KG1 (cell line): ENCODE data around the gene KISS1.
"Not testable (repeated sequence)": the region's sequence is repeated elsewhere in the genome, so short reads cannot be mapped to it uniquely, and the experiment has no call there.

Source experiments
- DNase-seq: peaks from one replicate; lab custom pipeline; 2025; lab: John Stamatoyannopoulos, UW

KISS1 gene

GRCh38 chr1:204196068-204196795 lies at the start of gene KISS1:
Gene KISS1, minus strand, starts transcription at chr1:204196491. Its CDS starts 3,615 bp downstream, at chr1:204192876.
- no peak for DNase-seq

DNA sequence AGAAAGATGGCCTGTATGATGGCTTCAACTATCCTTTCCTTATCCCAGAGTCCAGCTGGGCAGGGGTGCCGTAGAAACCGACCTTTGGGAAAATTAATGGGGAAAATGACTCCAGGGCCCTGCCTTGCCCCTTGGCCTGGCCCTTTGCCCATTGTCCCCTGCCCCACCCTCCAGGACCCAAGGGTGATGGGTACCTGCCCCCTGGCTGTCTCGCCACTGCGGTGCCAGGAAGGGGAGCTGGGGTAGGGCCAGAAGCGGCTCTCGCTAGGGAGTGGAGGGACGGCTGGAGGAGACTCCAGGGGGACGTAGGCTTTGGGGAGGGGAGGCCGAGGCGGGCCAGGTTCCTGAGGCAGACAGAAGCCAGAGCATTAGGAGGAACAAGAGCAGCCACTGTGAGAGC lies 46.6 kb upstream of the KISS1 start:
- DNase-seq: no peak

DNA sequence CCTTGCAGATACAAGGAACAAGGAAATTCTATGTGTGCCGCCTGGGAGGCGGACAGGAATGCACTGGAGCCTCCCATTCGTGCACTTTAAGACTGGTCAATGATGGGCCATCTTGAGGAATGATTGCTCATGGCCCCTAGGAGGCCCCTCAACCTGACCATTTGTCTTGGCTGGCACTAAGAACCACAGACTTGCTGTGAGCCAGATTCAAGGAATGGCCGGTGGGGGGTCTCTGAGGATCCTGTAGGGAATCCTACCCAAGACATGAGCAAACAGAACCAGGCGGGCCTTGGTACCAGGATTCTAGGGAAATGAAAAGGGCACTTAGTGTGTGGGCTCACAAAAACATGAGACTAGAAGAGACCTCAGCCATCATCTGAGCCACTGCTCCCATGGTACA lies 45.6 kb upstream of the KISS1 start:
- no peak for DNase-seq

GRCh38 chr1:204241050-204241449 lies 44.8 kb upstream of the KISS1 start:
- DNase-seq: no peak

DNA sequence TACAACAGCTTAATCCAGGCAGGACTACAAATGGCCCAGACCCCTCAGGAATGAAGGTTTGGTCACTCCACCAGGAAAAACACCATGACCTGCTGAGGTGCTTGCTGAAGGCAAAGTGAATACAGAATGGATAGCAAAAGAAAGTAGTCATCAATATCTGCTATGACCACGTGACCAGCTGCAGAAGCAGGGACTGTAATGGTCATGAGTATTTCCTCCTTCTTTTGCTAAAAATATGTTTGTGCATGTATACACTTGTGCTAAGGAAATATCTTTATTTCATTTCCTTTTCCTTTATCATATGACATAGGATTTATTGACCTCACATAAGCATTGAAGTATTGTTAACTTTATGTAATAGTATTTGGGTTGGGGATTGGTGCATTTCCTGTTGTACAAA lies 43.9 kb upstream of the KISS1 start:
- no peak for DNase-seq

GRCh38 chr1:204239401-204239800 lies 43.1 kb upstream of the KISS1 start:
- DNase-seq: not testable (repeated sequence)

DNA sequence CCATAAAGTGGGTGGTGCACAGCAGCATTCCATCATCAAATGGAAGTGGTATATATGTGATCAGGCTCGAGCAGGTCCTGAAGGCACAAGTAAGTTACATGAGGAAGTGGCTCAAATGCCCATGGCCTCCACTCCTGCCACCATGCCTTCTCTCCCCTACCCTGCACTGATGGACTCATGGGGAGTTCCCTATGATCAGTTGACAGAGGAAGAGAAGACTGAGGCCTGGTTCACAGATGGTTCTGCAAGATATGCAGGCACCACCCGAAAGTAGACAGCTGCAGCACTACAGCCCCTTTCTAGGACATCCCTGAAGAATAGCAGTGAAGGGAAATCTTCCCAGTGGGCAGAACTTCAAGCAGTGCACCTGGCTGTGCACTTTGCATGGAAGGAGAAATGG lies 42.2 kb upstream of the KISS1 start:
- not testable (repeated sequence) for DNase-seq

DNA sequence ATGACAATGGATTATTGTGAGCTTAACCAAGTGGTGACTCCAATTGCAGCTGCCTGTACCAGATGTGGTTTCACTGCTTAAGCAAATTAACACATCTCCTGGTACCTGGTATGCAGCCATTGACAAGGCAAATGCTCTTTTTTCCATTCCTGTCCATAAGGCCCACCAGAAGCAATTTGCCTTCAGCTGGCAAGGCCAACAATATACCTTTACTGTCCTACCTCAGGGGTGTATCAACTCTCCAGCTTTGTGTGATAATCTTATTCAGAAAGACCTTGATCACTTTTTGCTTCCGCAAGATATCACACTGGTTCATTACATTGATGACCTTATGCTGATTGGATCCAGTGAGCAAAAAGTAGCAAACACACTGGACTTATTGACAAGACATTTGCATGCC lies 41.2 kb upstream of the KISS1 start:
- DNase-seq: not testable (repeated sequence)

DNA sequence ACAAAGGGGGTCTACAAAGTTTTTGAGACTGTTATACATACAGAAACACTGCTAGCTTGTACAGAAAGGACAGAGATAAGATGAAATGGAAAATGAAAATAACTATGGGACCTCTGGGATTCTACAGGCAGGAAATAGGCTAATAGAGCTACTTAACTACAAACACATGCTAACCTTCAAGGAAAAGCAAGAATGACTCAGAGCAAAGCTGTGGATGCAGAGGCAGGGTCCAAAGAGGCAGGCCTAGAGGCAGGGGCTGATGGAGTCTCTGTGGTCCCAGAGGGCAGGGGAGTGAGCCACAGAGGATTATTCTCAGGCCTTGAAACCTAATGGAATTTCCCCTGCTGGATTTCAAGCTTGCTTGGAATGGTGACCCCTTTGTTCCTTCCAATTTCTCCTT lies 36.2 kb upstream of the KISS1 start:
- DNase-seq: no peak

- DNase-seq: no peak
Observed at GRCh38 chr1:204230211-204230610, 33.9 kb upstream of the KISS1 start.

DNA sequence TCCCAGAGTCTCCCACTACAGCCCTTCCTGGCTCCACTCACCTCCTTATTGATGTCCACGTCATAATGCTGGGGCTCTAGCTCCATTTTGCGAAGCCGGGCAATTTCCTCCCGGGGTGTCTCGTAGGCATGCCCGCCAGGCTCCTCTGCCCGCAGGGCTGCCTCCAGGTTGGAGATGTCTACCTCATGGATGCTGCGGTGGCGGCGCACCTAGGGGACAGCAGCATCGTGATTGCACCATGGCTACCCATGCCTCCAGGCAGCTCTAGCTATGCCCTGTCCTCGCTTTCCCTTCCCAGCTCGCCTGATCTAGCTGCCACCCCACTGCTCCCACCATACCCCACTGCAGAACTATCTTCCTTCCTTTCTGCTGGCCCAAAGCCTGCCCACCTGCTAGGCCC lies 32.6 kb upstream of the KISS1 start:
- no peak for DNase-seq

- no peak for DNase-seq
Observed at GRCh38 chr1:204227996-204228785, 31.9 kb upstream of the KISS1 start.

GRCh38 chr1:204227351-204227750 lies 31.1 kb upstream of the KISS1 start:
- no peak for DNase-seq

DNA sequence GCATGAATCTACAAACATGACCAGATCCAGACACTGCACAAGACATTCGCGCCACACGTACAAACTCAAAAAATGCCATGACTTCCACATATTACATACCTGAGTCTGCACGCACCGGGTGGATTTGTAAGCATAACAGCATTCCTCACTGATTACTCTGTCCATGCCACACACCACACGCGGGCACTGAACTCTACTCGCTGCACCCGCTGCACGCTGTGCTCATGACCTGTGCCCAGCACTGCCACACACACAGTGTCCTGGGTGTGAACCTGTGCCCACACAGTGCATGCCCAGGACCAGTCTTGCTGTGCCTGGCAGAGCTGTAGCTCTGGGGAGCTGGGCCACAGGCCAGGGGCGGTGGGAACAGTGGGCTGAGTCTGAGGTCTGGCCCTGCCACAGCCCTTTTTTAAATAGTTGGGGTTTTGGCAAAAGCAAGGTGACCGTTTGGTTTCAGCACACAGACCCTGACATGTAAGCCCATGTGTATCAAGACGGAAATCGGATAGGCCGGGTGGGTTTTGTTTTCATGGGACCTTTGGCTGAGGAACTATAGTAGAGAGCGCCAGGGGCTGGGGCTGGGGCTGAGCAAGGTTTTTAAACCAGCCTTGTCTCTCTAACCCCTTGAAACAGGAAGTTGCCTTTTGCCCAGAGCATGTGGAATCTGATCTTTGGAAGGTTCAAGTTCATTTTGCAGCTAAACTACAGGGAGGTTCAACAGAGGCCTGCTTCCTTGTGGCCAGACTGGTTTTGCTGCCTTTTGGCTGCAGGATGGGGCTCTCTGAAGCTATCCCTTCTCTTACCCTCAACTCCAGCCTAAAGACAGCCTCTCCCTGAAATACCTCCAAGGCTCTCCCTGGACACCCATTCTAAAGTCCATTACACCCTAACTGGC lies 29.8 kb upstream of the KISS1 start:
- DNase-seq: no peak

DNA sequence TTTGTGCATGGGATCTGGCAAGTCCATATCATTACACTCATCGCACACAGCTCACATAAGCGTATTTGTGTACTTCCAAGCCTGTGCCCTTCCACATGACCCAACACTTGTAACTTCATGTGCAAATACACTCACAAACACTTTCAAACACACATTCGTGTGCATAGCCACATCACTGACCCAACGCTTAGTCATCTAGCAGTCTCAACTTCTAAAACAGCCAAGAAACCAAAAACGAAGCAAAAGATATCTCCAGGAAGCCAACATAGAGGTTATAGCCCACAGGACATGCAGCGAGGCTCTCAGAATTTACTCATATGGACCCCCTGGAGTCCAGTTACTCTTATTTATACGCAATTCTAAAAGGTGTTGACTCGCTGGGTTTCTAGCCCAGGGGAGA lies 28.4 kb upstream of the KISS1 start:
- DNase-seq: no peak

DNA sequence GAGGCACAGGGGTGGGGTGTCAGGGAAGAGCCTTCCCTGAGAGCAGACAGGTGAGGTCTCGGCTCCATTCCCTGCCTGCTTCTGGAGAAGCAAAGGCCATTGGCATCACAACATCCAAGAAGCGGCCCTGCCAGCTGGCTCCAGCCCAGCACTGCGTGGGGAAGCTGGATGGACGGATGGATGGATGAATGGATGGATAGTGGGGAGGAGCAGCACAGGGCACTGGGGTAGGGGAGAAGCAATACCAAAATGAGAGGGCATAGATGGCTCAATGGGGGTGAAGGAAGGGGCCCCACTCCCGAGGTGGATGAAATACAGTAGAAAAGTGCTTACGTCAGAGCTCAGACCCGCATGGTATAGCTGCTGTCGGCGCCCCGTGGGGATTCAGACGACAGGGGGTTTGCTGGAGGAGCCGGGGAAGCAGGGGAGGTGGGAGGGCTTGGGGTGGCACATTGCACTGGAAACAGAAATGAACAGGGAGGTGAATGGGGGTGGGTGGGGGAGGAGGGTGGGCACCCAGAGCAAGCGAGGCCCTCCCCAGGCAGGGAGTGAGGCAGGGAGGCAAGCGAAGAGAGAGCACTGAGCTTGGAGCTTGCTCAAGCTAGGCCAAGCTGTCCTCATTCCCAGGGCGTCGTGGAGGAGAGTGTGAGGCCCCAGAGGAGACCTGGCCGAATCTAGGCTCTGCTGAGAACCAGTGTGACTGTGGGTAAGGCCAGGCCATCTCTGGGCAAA lies 27.0 kb upstream of the KISS1 start:
- DNase-seq: no peak

GRCh38 chr1:204222764-204223055 lies 26.4 kb upstream of the KISS1 start:
- DNase-seq: no peak

- no peak for DNase-seq
Observed at GRCh38 chr1:204222006-204222763, 25.9 kb upstream of the KISS1 start.

DNA sequence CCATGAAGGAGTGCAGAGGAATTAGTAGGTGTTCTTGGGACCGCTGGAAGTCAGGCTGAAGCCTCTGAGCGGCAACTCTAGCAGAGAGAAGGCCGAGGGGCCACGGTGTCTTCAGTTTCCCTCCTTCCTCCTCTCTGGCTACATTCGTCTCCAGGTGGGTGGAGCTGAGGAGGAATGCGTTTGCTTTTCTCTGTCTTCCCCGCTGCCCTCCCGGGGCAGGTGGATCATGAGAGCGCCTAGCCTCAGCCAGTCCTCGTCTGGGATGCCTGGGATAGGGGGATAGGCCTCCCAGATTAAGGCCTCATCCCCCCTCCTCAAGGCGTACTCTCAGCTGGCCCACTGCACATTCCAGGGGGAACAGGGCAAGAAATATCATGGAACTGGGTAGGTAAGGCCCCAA lies 25.0 kb upstream of the KISS1 start:
- DNase-seq: no peak

GRCh38 chr1:204219971-204220616 lies 23.8 kb upstream of the KISS1 start:
- DNase-seq: no peak

DNA sequence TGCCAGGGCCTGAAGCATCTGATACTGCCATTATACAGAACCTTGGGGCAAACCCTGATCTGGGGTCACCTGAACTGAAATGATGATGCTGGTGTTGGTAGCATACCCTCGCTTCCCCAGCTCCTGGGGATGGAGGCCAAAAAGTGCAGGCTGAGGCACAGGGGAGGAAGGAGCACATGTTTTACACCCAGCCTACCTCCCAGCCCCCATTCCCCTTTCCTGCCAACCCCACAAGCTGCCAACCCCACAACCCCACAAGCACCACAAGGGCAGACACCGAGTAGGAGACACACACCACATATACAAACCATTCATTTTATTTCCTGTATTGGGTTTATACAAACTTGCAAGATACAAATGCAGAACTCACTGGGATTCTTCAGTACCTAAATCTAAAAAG lies 22.3 kb upstream of the KISS1 start:
- no peak for DNase-seq
